ENCODE data around the gene CFAP299.

The CFAP299 gene

GRCh38 chr4:80526697-80527096 is 191.2 kb downstream of the CFAP299 start:
- DNase-seq (ENCODE audit: low spot score) = no peak

- DNase-seq (ENCODE audit: low spot score) = no peak
These were observed 193.5 kb downstream of the CFAP299 start for GRCh38 chr4:80529026-80529425.

GRCh38 chr4:80532674-80533333 is 197.3 kb downstream of the CFAP299 start:
- no peak for DNase-seq (ENCODE audit: low spot score)

- no peak for DNase-seq (ENCODE audit: low spot score)
These were observed 200.0 kb downstream of the CFAP299 start for GRCh38 chr4:80535551-80535950.

- DNase-seq (ENCODE audit: low spot score) = no peak
These were observed 202.9 kb downstream of the CFAP299 start for GRCh38 chr4:80538276-80538926.

GRCh38 chr4:80539190-80539589 is 203.7 kb downstream of the CFAP299 start:
- no peak for DNase-seq (ENCODE audit: low spot score)

- DNase-seq (ENCODE audit: low spot score) = no peak
These were observed 204.8 kb downstream of the CFAP299 start for GRCh38 chr4:80540349-80540748.

- peak; percentile 46 for DNase-seq (ENCODE audit: low spot score)
These were observed 205.4 kb downstream of the CFAP299 start for GRCh38 chr4:80540785-80541469.

GRCh38 chr4:80542747-80543146 is 207.2 kb downstream of the CFAP299 start:
- no peak for DNase-seq (ENCODE audit: low spot score)

GRCh38 chr4:80560337-80560736 is 224.8 kb downstream of the CFAP299 start:
- no peak for DNase-seq (ENCODE audit: low spot score)

GRCh38 chr4:80566203-80566872 is 230.8 kb downstream of the CFAP299 start:
- no peak for DNase-seq (ENCODE audit: low spot score)

- DNase-seq (ENCODE audit: low spot score) = no peak
These were observed 233.4 kb downstream of the CFAP299 start for GRCh38 chr4:80568891-80569290.

GRCh38 chr4:80576796-80577195 is 241.3 kb downstream of the CFAP299 start:
- DNase-seq (ENCODE audit: low spot score) = no peak

GRCh38 chr4:80578001-80578400 is 242.5 kb downstream of the CFAP299 start:
- no peak for DNase-seq (ENCODE audit: low spot score)

- no peak for DNase-seq (ENCODE audit: low spot score)
These were observed 250.0 kb downstream of the CFAP299 start for GRCh38 chr4:80585542-80585941.

- DNase-seq (ENCODE audit: low spot score) = no peak
These were observed 251.2 kb downstream of the CFAP299 start for GRCh38 chr4:80586716-80587115.

GRCh38 chr4:80587871-80588385 is 252.4 kb downstream of the CFAP299 start:
- no peak for DNase-seq (ENCODE audit: low spot score)

GRCh38 chr4:80592950-80593349 is 257.4 kb downstream of the CFAP299 start:
- no peak for DNase-seq (ENCODE audit: low spot score)

GRCh38 chr4:80594701-80595100 is 259.2 kb downstream of the CFAP299 start:
- no peak for DNase-seq (ENCODE audit: low spot score)

GRCh38 chr4:80608281-80608980 is 272.9 kb downstream of the CFAP299 start:
- DNase-seq (ENCODE audit: low spot score) = no peak

- no peak for DNase-seq (ENCODE audit: low spot score)
These were observed 274.7 kb downstream of the CFAP299 start for GRCh38 chr4:80610199-80610598.
